ENCODE data around the gene SYK.

Gene SYK

GRCh38 chr9:90892918-90893317, 91.3 kb downstream of the SYK start:
- no peak overlapping the region for H3K4me3 ChIP-seq (ENCODE audit: low read depth, low read length)
- no peak for DNase-seq (ENCODE audit: low read depth)
- TF ChIP-seq CTCF (IDR thresholded peaks at IDR 0.05; ENCODE audit: insufficient read depth, low read depth, low read length, missing control alignments) = no peak

GRCh38 chr9:90893706-90894105, 92.1 kb downstream of the SYK start:
- no peak for DNase-seq (ENCODE audit: low read depth)
- H3K4me3 ChIP-seq (ENCODE audit: low read depth, low read length) = no peak overlapping the region
- no peak for TF ChIP-seq CTCF (IDR thresholded peaks at IDR 0.05; ENCODE audit: insufficient read depth, low read depth, low read length, missing control alignments)

GRCh38 chr9:90894986-90895687, 93.5 kb downstream of the SYK start:
- DNase-seq (ENCODE audit: low read depth) = no peak
- peak; percentile 59 for TF ChIP-seq CTCF (IDR thresholded peaks at IDR 0.05; ENCODE audit: insufficient read depth, low read depth, low read length, missing control alignments)
- H3K4me3 ChIP-seq (ENCODE audit: low read depth, low read length) = no peak overlapping the region

- no peak for TF ChIP-seq CTCF (IDR thresholded peaks at IDR 0.05; ENCODE audit: insufficient read depth, low read depth, low read length, missing control alignments)
- H3K4me3 ChIP-seq (ENCODE audit: low read depth, low read length) = no peak overlapping the region
- no peak for DNase-seq (ENCODE audit: low read depth)
Observed at GRCh38 chr9:90895786-90896185, 94.2 kb downstream of the SYK start.

- no peak for DNase-seq (ENCODE audit: low read depth)
- no peak overlapping the region for H3K4me3 ChIP-seq (ENCODE audit: low read depth, low read length)
- no peak for TF ChIP-seq CTCF (IDR thresholded peaks at IDR 0.05; ENCODE audit: insufficient read depth, low read depth, low read length, missing control alignments)
Observed at GRCh38 chr9:90896231-90896630, 94.6 kb downstream of the SYK start.

- no peak for DNase-seq (ENCODE audit: low read depth)
- peak; percentile 2 for TF ChIP-seq CTCF (IDR thresholded peaks at IDR 0.05; ENCODE audit: insufficient read depth, low read depth, low read length, missing control alignments)
- H3K4me3 ChIP-seq (ENCODE audit: low read depth, low read length) = no peak overlapping the region
Observed at GRCh38 chr9:90898228-90898627, 96.6 kb downstream of the SYK start.

GRCh38 chr9:90899287-90899686, 97.7 kb downstream of the SYK start:
- no peak for TF ChIP-seq CTCF (IDR thresholded peaks at IDR 0.05; ENCODE audit: insufficient read depth, low read depth, low read length, missing control alignments)
- H3K4me3 ChIP-seq (ENCODE audit: low read depth, low read length) = no peak overlapping the region
- no peak for DNase-seq (ENCODE audit: low read depth)

Data from GM12865 (cell line).